ENCODE data around the gene ELAVL2.

The ELAVL2 gene

DNA sequence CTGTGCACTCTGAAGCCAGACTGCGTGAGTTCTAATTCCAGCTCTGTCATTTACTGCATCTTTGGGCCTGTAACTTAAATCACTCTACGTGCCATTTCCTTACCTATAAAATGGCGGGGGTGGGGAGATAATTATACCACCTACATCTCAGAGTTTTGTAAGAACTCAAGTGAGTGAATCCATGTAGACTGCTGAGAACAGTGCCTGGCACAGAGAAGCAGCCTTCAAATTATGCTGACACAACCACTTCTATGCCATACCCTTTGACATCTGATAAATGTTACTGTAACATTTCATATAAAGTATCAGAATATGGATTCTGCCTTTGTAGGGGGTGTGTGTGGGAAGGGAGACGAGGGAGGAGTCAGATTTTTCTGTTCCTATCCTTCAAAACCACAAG lies 27.7 kb downstream of the ELAVL2 start:
- Mint-ChIP-seq H3K9me3 (no peaks in the 10 kb centered on the region), H3K4me1 (peaks cover 8% of the 10 kb centered on the region), H3K27ac (no peak overlapping the region), H3K4me3 (no peak overlapping the region), H3K27me3 (ENCODE audit: low read depth, poor library complexity) (no peaks in the 10 kb centered on the region), H3K36me3 (ENCODE audit: low read depth) (no peaks in the 10 kb centered on the region)
- TF ChIP-seq, protein P1, sequence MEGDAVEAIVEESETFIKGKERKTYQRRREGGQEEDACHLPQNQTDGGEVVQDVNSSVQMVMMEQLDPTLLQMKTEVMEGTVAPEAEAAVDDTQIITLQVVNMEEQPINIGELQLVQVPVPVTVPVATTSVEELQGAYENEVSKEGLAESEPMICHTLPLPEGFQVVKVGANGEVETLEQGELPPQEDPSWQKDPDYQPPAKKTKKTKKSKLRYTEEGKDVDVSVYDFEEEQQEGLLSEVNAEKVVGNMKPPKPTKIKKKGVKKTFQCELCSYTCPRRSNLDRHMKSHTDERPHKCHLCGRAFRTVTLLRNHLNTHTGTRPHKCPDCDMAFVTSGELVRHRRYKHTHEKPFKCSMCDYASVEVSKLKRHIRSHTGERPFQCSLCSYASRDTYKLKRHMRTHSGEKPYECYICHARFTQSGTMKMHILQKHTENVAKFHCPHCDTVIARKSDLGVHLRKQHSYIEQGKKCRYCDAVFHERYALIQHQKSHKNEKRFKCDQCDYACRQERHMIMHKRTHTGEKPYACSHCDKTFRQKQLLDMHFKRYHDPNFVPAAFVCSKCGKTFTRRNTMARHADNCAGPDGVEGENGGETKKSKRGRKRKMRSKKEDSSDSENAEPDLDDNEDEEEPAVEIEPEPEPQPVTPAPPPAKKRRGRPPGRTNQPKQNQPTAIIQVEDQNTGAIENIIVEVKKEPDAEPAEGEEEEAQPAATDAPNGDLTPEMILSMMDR (IDR thresholded peaks at IDR 0.05): no peak
- DNase-seq: no peak

DNA sequence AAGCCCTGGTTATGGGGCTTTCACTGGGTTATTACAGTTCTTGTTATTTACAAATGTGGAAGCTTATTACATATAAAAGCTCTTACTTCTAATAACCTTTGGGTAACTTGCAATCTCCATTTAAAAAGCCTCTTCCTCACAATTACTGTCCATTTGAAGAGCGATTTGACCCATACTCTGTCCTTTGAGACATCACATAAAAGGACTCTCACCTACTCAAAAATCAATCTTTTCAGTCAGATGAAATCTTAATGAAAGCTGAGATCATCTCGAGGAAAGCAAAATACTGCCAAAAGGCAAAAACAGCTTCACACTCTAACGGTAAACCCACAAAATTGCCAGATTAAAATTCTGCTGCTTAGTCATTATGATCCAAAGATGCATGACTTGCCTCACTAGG lies 29.8 kb downstream of the ELAVL2 start:
- TF ChIP-seq, protein P1 (IDR thresholded peaks at IDR 0.05): no peak
- H3K27me3 Mint-ChIP-seq (ENCODE audit: low read depth, poor library complexity): no peaks in the 10 kb centered on the region
- no peaks in the 10 kb centered on the region for H3K36me3 Mint-ChIP-seq (ENCODE audit: low read depth)
- H3K9me3 Mint-ChIP-seq: no peaks in the 10 kb centered on the region
- H3K4me1 Mint-ChIP-seq: peaks cover 9% of the 10 kb centered on the region
- DNase-seq: no peak
- no peak overlapping the region for H3K4me3 Mint-ChIP-seq
- no peak overlapping the region for H3K27ac Mint-ChIP-seq

DNA sequence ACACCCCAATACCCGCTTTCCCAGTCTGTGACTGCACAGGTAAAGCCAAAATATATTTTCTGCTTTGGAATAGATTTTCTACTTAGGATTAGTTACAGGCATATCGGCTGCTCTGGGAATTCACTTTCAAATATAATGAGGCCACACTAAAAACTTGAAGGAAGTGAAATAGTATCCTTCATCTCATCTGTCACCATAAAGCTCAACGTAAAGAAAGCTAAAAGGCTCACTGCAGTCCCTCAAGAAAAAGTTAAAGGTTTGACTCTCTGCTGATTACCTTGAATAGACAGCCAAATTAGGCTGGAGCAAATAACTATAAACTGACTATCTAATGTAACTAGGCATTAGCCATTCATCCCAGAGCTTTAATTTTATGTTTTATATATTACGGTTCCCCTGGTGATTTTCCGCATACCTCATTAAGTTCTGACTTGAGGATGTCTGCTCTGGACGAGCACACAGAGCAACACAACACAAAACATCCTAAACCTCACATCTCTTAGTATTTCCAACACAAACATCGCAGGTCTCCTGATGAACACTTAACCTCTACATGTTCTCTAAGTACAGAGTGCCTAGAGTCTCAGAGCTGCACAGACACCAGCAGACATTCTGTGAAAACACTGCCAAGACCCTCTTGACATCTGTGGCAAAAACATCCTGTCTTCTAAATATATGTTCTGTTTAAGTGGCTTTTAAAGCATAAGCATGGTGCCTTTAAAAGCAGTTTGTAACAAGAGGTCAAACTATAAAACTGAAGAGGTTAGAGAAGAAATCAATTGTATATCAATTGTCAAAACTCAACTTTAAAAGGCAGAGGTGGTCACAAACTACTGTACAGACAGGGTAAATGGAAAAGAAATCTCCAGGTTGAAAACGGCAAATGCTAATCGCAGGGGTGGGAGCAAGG lies 35.4 kb downstream of the ELAVL2 start:
- no peak for DNase-seq
- Mint-ChIP-seq H3K9me3 (no peaks in the 10 kb centered on the region), H3K27ac (peak overlapping the region; percentile 96), H3K27me3 (ENCODE audit: low read depth, poor library complexity) (no peaks in the 10 kb centered on the region), H3K36me3 (ENCODE audit: low read depth) (no peaks in the 10 kb centered on the region), H3K4me3 (peak overlapping the region; percentile 53), H3K4me1 (peaks cover 49% of the 10 kb centered on the region)
- TF ChIP-seq, protein P1 (IDR thresholded peaks at IDR 0.05): no peak

DNA sequence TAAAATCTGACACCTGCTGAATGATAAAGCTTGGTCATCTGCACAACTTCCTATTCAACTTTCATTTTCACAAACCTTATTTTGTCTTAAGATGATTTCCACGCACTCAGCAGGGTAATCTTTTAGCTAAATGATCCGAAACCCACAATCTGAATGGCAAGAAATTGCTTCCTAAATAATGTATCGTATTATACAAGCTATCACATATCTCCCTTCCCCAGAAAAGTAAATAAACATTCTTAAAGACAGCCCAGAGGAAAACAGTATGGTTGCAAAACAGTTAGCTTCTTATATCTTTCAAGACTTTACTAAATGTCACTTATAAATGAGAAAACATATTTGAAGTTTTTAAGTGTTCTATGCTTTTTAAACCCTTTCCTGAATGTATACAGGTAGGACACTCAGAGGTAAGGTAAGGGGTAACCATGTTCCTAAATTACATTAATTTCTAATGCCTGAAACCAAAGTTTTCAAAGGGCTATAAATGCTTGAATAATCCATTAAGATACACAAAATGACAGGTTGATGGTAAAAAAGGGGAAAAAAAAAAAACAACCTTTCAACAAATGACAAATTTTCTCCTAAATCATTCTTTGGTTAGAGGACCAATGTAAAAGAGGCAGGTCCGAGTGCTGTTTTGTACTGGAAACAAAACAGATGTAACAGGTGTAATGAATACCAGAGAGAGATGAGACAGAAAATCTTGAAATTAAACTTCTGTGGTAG lies 36.3 kb downstream of the ELAVL2 start:
- TF ChIP-seq, protein P1 (IDR thresholded peaks at IDR 0.05): no peak
- Mint-ChIP-seq H3K36me3 (ENCODE audit: low read depth) (no peaks in the 10 kb centered on the region), H3K27me3 (ENCODE audit: low read depth, poor library complexity) (no peaks in the 10 kb centered on the region), H3K9me3 (no peaks in the 10 kb centered on the region), H3K4me1 (peaks cover 57% of the 10 kb centered on the region), H3K4me3 (peak overlapping the region; percentile 17), H3K27ac (peak overlapping the region; percentile 46)
- no peak for DNase-seq

DNA sequence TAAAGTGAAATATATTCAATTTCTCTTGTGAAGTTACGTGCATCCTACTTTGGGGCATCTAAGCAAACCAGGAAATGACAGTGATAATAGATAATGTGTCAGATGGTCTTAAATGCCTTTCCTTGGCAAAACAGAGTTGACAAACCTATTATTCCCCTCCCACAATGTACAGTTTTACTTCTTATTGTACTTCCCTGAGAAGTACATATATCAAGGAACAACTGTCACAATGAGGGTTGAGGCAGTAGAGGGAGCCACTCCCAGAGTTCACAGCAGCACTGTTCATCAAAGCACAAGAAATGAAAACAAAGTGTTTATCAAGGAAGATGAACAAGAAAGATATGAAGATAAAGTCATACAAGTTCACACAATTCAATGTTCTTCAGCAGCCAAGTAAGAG lies 41.1 kb downstream of the ELAVL2 start:
- Mint-ChIP-seq H3K36me3 (ENCODE audit: low read depth) (no peaks in the 10 kb centered on the region), H3K27me3 (ENCODE audit: low read depth, poor library complexity) (no peaks in the 10 kb centered on the region), H3K9me3 (no peaks in the 10 kb centered on the region), H3K27ac (no peak overlapping the region), H3K4me3 (no peak overlapping the region), H3K4me1 (peaks cover 75% of the 10 kb centered on the region)
- TF ChIP-seq, protein P1 (IDR thresholded peaks at IDR 0.05): no peak
- DNase-seq: no peak

All from nephron progenitor cell (in vitro differentiated cells).